GM12872 (cell line): ENCODE data around the gene MYH9.

Experiments
- TF ChIP-seq, protein P1 (sequence below): IDR thresholded peaks from 3 replicates; pipeline ENCODE4 v1.5.1; 2011; ENCODE audit warnings: low read depth, mild to moderate bottlenecking, low read length, moderate library complexity; ENCODE audit not compliant: insufficient read depth

MYH9 gene

DNA sequence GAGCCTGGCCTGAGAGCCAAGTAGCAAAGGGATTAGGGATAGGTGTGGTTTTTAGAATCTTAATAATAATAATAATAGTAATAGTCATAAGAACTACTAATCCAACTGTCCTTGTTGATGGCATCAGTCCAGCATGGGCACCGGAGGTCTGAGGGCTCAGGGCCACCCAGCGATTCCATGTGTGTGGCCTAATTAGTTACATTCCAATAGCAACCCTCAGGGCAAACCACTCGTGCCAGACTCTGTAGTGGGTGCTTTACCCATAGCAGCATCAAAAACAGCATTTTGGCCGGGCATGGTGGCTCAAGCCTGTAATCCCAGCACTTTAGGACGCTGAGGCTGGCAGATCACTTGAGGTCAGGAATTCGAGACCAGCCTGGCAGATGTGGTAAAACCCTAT lies 19.0 kb upstream of the MYH9 start:
- TF ChIP-seq, protein P1, sequence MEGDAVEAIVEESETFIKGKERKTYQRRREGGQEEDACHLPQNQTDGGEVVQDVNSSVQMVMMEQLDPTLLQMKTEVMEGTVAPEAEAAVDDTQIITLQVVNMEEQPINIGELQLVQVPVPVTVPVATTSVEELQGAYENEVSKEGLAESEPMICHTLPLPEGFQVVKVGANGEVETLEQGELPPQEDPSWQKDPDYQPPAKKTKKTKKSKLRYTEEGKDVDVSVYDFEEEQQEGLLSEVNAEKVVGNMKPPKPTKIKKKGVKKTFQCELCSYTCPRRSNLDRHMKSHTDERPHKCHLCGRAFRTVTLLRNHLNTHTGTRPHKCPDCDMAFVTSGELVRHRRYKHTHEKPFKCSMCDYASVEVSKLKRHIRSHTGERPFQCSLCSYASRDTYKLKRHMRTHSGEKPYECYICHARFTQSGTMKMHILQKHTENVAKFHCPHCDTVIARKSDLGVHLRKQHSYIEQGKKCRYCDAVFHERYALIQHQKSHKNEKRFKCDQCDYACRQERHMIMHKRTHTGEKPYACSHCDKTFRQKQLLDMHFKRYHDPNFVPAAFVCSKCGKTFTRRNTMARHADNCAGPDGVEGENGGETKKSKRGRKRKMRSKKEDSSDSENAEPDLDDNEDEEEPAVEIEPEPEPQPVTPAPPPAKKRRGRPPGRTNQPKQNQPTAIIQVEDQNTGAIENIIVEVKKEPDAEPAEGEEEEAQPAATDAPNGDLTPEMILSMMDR: no peak

DNA sequence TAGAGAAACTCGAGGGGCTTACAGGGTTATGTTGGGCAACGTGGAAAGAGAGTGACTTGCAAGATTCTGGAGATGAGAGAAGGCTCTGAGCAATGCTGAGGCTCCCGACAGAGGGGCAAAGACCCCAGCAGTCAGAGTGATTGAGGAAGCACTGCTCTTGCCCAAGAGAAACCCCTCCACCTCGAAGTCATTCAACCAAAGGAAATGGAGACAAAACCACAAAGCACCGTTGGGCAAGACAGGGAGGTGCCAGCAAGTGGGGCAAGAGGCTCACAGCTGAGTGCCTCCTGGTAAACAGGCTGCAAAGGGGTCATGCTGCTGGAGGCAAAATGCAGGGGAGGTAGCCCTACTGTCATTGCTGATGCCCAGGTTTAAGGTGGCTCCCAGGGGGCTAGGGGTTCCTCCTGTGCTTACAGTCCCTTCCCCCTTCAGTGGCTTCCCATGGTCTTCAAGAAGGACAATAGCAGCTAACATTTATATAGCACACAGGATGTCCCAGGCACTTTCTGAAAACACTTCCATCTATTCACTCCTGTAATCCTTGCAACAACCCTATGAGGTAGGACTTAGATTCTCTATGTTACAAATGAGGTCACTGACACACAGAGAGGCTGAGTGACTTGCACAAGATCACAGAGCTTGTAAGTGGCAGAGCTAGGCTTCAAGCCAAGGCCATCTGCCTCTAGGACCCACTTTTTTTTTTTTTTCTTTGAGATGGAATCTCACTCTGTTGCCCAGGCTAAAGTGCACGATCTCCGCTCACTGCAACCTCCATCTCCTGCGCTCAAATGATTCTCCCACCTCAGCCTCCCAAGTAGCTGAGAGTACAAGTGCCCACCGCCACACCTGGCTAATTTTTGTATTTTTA lies 18.1 kb upstream of the MYH9 start:
- TF ChIP-seq, protein P1: 0 out of 3 replicates have a peak, but pooled peaks have one; percentile 13

DNA sequence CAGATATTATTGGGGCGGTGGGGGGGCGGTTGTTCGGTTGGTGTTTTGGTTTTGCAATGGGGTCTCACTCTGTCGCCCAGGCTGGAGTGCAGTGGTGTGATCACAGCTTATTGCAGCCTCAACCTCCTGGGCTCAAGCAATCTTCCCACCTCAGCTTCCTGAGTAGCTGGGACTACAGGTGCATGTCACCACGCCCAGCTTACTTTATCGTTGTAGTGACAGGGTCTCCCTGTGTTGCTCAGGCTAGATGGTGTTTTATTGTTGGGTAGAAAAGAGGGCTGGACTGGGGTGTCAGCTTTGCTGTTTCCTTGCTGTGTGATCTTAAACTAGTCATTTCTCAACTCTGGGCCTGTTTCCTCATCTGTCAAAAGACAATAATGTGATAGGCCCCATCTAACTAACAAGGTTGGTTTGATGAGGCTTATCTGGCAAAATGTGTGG lies 17.5 kb upstream of the MYH9 start:
- TF ChIP-seq, protein P1: no peak

DNA sequence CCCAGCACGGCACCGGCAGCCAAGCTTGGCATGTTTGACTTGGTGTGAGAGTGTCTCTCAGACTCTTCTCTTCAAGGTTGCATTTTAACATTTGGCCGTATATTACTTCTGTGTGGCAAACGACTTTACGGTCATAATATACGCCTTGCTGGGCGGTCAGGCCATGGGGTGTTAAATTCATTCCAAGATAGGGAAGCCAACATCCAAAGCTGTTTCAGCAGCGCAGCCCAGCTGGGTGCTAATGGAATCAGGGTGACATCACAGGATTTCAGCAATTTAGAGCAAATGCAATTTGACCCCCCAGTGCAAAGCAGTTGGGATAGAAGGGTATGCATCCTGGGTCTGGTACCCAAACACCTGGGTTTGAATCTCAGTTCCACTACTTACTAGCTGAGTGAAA lies 16.7 kb upstream of the MYH9 start:
- TF ChIP-seq, protein P1: no peak

DNA sequence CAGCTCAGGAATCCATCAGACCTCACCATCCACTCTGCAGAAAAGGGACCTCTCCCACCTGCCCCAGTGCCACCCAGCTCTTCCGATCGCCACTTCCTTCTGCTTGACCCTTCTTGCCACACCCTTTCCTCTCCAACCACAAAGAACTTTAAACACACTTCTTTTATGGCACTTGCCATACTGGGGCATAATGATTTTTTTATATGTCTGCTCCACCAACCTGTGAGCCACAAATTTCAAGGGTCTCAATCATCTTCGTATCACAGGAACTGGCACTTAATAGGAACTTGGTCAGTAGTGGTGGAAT lies 11.7 kb upstream of the MYH9 start:
- TF ChIP-seq, protein P1: no peak

DNA sequence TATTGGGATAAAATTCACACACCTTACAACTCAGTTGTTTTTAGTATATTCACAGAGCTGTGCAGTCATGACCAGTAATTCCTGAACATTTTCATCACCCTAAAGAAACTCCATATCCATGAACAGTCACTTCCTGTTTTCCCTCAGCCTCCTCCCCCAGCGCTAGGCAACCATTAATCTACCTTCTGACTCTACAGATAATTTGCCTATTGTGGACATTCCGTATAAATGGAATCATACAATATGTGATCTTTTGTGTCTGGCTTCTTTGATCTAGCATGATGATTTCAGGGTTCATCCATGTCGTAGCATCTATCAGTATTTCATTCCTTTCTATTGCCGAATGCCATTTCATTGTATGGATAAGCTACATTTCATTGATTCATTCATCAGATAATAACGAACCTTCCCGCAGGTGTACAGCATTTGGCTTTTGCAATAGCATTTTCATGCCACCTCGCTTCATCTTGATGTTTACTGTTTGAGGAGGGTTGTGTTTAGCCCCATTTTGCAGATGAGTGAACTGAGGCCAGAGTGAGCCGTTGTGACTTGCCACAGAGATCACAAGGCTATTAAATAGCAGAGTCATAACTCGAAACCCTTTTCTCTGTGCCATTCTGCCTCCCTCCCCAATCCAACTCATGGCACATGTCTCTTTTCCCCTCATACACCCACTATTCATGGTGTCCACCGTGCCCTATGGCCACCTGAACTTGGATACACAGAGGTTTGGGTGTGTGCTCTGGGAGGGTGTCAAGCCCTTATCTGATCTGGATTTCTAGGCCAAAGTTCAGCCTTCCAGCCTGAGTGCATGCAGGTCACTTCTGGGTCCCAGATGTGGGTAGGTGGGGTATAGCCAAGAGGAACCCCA lies 11.1 kb upstream of the MYH9 start:
- TF ChIP-seq, protein P1: no peak
